Adrenal gland (tissue), 12 donors: ENCODE measurements around the gene CACNA1B. TPM values are rescaled to one million over a fixed set of nuclear protein-coding genes. Genes with fewer than 3 reads are reported as not detected.
A peak's percentile ranks its signal among the peaks of the same experiment; 100 is the strongest.
"Not testable (repeated sequence)": the region's sequence is repeated elsewhere in the genome, so short reads cannot be mapped to it uniquely, and the experiment has no call there.

Source experiments
- DNase-seq, 7 donors: peaks; one replicate each; pipeline ENCODE4 v3.0.0-alpha.2; 2019 to 2020
- H3K27ac ChIP-seq, 5 donors: fragments of 200-600 bp; sonication (generic) in 4 of 5; 1 replicate in 3 of 5; 2 replicates in 2 of 5; pipeline versions ENCODE4 v1.5.1 to v1.8.0; 2016 to 2020; ENCODE audit warnings: mild to moderate bottlenecking in 1 of 5
- H3K27me3 ChIP-seq: fragments of 200-600 bp; 2 replicates; pipeline ENCODE4 v1.8.0; 2021
- H3K36me3 ChIP-seq, 2 donors: fragments of 200-600 bp; replicated peaks in 1 of 2; 1 replicate in 1 of 2; 2 replicates in 1 of 2; pipeline versions ENCODE4 v1.5.1 to v1.8.0; 2018 to 2022
- H3K4me1 ChIP-seq, 2 donors: fragments of 200-600 bp; replicated peaks in 1 of 2; 1 replicate in 1 of 2; 2 replicates in 1 of 2; pipeline versions ENCODE4 v1.5.1 to v1.8.0; 2018 to 2021
- H3K4me3 ChIP-seq, 4 donors: fragments of 200-600 bp; sonication (generic) in 3 of 4; one replicate each; pipeline ENCODE4 v1.5.1; 2016 to 2018
- H3K9me3 ChIP-seq, 3 donors: fragments of 200-600 bp; sonication (generic) in 1 of 3; replicated peaks in 1 of 3; 1 replicate in 2 of 3; 2 replicates in 1 of 3; pipeline versions ENCODE4 v1.5.1 to v1.8.0; 2016 to 2021
- CTCF ChIP-seq, 6 experiments: fragments of 450-650 bp in 4 of 6; fragments of 200-600 bp in 2 of 6; sonication (generic) in 1 of 6; IDR thresholded peaks; 1 replicate in 5 of 6; 2 replicates in 1 of 6; pipeline versions ENCODE4 v1.5.1 to v1.8.0; 2016 to 2021; ENCODE audit warnings: antibody characterized with exemption in 6 of 6, mild to moderate bottlenecking in 2 of 6, moderate library complexity in 1 of 6
- POLR2A ChIP-seq, 2 donors: fragments of 450-650 bp; IDR thresholded peaks; one replicate each; pipeline ENCODE4 v1.6.1; 2017; ENCODE audit warnings: antibody characterized with exemption in 2 of 2, mild to moderate bottlenecking in 2 of 2, moderate library complexity in 1 of 2
- WGBS, 4 donors: extraction: QIAGEN DNeasy Blood & Tissue Kit in 2 of 4; methylation state at CpG; one replicate each; pipeline versions ENCODE4 v1.1.5 to v1.1.7; 2013 to 2017; 5-methylcytosine and 5-hydroxymethylcytosine counted together
- intact Hi-C, 2 donors: fragments of 100-400 bp; cut with DNase I; formaldehyde crosslinking; loops; one replicate each; pipeline versions ENCODE4 v1.14.1 to v1.15.0; 2022 to 2023
- polyA plus RNA-seq, 3 donors: library from polyadenylated mRNA; stranded (reverse); fragments of 200-250 nt in 2 of 3; fragments of 350-450 nt in 1 of 3; fragmentation: Illumina TruSeq in 1 of 3; extraction: RNeasy Lipid Tissue Mini Kit (QIAGEN cat#74804) in 1 of 3; gene quantifications; one replicate each; pipeline ENCODE4 v1.2.3, GENCODE V29; 2013 to 2014
- total RNA-seq, 9 donors: library from RNA; depleted of rRNA in 4 of 9; stranded (reverse); fragments of >200 nt in 4 of 9; fragments of 120-200 nt in 1 of 9; fragmentation: NEBNext Ultra II Directional in 1 of 9; extraction: Animal tissue kit (Norgen Biotek cat#: 25700) in 1 of 9; gene quantifications; one replicate each; pipeline versions ENCODE4 v1.1.0 to v1.2.4, GENCODE V29; 2013 to 2023
- donor health status: healthy with polysubstance abuse.
- donor health status: Bipolar disorder and iron deficiency.
- donor health status: DM: yes; HTN: yes; CAD: no.
- donor health status: DM: no; HTN: no; CAD: no.
- donor health status: DM: no; HTN: no; CAD: no.
- donor health status: DM: yes; HTN: yes; CAD: no.

Gene CACNA1B
- total and polyA plus RNA-seq, 12 donors, result 0.04 to 4.9 (median 1.1) TPM; not detected in 1

- Histone ChIP-seq H3K27ac (no peak overlapping the region), H3K4me3 (no peak overlapping the region), H3K27me3 (peaks cover 25% of the 10 kb centered on the region), H3K9me3 (no peaks in the 10 kb centered on the region), H3K36me3 (no peaks in the 10 kb centered on the region), H3K4me1 (peaks cover 5% of the 10 kb centered on the region in 2 donors)
- WGBS, 4 donors, result 64 to 83% (median 77%) methylated on average over 3 to 10 of the region's 10 CpGs
- no peak for DNase-seq
- TF ChIP-seq CTCF (IDR thresholded peaks at IDR 0.05) (no peak), POLR2A (IDR thresholded peaks at IDR 0.05) (no peak)
- intact Hi-C loops, result no loop called here
Measured at GRCh38 chr9:137880976-137881530, 3.5 kb downstream of the CACNA1B start.

GRCh38 chr9:137881591-137882505, 4.3 kb downstream of the CACNA1B start:
- no peak overlapping the region for H3K4me3 ChIP-seq
- no peaks in the 10 kb centered on the region for H3K9me3 ChIP-seq
- H3K27me3 ChIP-seq, result peaks cover 19% of the 10 kb centered on the region
- peaks cover 5% of the 10 kb centered on the region in 2 donors for H3K4me1 ChIP-seq
- peak in 1 of 7 donors; percentile 72 for DNase-seq
- no peak for TF ChIP-seq CTCF (IDR thresholded peaks at IDR 0.05)
- no peak for TF ChIP-seq POLR2A (IDR thresholded peaks at IDR 0.05)
- WGBS, 4 donors, result 54 to 70% (median 65%) methylated on average over 14 to 19 of the region's 19 CpGs
- intact Hi-C loops, result no loop called here
- no peak overlapping the region for H3K27ac ChIP-seq
- no peaks in the 10 kb centered on the region for H3K36me3 ChIP-seq

- Histone ChIP-seq H3K27me3 (peaks cover 14% of the 10 kb centered on the region), H3K27ac (no peak overlapping the region), H3K36me3 (no peaks in the 10 kb centered on the region), H3K4me1 (peaks cover 5% of the 10 kb centered on the region in 2 donors), H3K9me3 (no peaks in the 10 kb centered on the region), H3K4me3 (no peak overlapping the region)
- intact Hi-C loops, result no loop called here
- 67 to 100% (median 80%) methylated on average over 4 to 10 of the region's 10 CpGs for WGBS, 4 donors
- no peak for DNase-seq
- TF ChIP-seq CTCF (IDR thresholded peaks at IDR 0.05), result no peak
- TF ChIP-seq POLR2A (IDR thresholded peaks at IDR 0.05), result no peak
Measured at GRCh38 chr9:137882506-137882821, 4.9 kb downstream of the CACNA1B start.

GRCh38 chr9:137883977-137884376, 6.4 kb downstream of the CACNA1B start:
- H3K4me1 ChIP-seq, H3K27ac ChIP-seq, H3K27me3 ChIP-seq, H3K4me3 ChIP-seq, H3K36me3 ChIP-seq, DNase-seq, H3K9me3 ChIP-seq, intact Hi-C loops: not testable (repeated sequence)
- WGBS, 4 donors, result 77 to 92% methylated on average over 1 to 2 of the region's 6 CpGs; no CpG with 5 or more reads in 2 of the 4 donors

GRCh38 chr9:137884547-137884946, 7.0 kb downstream of the CACNA1B start:
- H3K9me3 ChIP-seq, H3K4me3 ChIP-seq, H3K4me1 ChIP-seq, intact Hi-C loops, H3K36me3 ChIP-seq, H3K27me3 ChIP-seq, H3K27ac ChIP-seq: not testable (repeated sequence)
- WGBS, 4 donors, result 24 to 43% (median 30%) methylated on average over 1 to 6 of the region's 7 CpGs; no CpG with 5 or more reads in 1 of the 4 donors
- DNase-seq, result peak in 2 of 7 donors; percentile 4 to 21

GRCh38 chr9:137885121-137885520, 7.5 kb downstream of the CACNA1B start:
- H3K27ac ChIP-seq, H3K9me3 ChIP-seq, H3K36me3 ChIP-seq, H3K4me3 ChIP-seq, H3K27me3 ChIP-seq, DNase-seq, intact Hi-C loops, H3K4me1 ChIP-seq: not testable (repeated sequence)
- 79 to 92% (median 89%) methylated on average over 6 to 10 of the region's 12 CpGs; no CpG with 5 or more reads in 1 of the 4 donors for WGBS, 4 donors

- H3K4me1 ChIP-seq, intact Hi-C loops, H3K4me3 ChIP-seq, H3K36me3 ChIP-seq, H3K9me3 ChIP-seq, H3K27ac ChIP-seq, DNase-seq, H3K27me3 ChIP-seq: not testable (repeated sequence)
- WGBS, 4 donors, result 79 to 100% (median 84%) methylated on average over 1 to 12 of the region's 12 CpGs
Measured at GRCh38 chr9:137888621-137889020, 11.0 kb downstream of the CACNA1B start.

GRCh38 chr9:137889966-137890365, 12.4 kb downstream of the CACNA1B start:
- intact Hi-C loops, H3K9me3 ChIP-seq, H3K27me3 ChIP-seq, DNase-seq, H3K4me1 ChIP-seq, H3K4me3 ChIP-seq, H3K36me3 ChIP-seq, H3K27ac ChIP-seq: not testable (repeated sequence)
- 85 to 86% methylated on average over 6 to 11 of the region's 14 CpGs; no CpG with 5 or more reads in 2 of the 4 donors for WGBS, 4 donors
